ENCODE results near the gene B4GALT6. TPM values are rescaled to one million over a fixed set of nuclear protein-coding genes. Genes with fewer than 3 reads are reported as not detected.
A peak's percentile ranks its signal among the peaks of the same experiment; 100 is the strongest.

B4GALT6 gene
- total RNA-seq, 1 donor from 2014 or later: 3.4 TPM

DNA sequence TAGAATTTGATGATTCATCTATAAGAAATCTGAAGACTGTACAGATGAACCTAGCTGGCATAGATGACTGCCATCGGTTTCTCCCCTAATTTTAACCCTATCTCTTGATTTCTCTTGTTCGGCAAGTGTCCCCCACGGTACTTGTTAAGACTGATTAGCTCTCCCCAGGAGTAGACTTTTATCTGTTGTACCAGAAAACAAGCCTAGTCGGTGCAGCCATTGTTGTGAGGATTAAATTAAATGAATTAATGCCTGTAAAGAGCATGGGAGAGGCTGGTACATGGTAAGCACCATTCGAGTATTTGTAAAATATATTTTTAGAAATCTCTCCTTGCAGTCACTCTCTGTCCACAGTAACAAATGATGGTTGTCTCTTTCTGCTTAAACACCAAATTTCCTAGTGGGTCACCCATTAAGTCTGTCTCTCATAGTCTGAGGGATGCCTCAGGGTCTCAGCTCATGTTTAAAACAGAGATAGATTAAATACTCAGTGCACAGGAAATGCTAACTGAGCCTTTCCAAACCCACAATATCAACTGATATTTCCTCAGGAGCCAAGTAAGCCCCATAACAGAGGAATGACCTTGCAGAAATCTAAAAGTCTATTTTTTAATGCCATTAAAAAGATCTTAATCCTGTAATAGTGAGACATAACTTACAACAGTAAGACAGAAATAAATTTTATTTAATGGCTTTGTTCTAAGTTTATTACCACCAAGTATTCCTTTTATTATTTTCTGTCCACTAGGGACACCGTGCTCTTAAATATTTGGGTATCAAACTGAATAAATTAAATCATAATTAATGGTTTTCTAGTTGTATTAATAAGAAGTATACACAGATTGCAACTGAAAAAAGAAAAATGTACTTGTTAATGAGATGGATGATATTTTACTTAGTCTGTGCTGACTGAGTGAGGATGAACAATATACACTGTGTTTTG lies 2.9 kb upstream of the B4GALT6 start:
- no peak for DNase-seq

DNA sequence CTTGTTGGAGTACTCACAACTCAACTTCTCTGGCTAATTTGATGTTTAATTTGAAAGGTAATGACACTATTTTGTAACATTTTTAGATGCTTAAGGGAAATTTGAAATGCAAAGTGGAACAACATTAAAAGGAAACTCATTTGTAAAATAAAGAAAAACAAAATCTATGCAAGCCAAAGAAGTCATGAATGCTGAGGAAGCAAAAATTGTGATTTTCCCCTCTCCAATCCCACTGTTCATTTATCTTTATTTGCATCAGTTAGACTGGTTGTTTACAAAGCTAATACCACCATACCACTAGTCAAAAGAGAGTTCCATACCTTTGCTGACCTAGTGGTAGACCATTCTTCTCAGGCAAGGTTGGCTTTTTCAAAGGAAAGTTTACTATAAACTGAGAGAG lies 2.2 kb upstream of the B4GALT6 start:
- DNase-seq: no peak

DNA sequence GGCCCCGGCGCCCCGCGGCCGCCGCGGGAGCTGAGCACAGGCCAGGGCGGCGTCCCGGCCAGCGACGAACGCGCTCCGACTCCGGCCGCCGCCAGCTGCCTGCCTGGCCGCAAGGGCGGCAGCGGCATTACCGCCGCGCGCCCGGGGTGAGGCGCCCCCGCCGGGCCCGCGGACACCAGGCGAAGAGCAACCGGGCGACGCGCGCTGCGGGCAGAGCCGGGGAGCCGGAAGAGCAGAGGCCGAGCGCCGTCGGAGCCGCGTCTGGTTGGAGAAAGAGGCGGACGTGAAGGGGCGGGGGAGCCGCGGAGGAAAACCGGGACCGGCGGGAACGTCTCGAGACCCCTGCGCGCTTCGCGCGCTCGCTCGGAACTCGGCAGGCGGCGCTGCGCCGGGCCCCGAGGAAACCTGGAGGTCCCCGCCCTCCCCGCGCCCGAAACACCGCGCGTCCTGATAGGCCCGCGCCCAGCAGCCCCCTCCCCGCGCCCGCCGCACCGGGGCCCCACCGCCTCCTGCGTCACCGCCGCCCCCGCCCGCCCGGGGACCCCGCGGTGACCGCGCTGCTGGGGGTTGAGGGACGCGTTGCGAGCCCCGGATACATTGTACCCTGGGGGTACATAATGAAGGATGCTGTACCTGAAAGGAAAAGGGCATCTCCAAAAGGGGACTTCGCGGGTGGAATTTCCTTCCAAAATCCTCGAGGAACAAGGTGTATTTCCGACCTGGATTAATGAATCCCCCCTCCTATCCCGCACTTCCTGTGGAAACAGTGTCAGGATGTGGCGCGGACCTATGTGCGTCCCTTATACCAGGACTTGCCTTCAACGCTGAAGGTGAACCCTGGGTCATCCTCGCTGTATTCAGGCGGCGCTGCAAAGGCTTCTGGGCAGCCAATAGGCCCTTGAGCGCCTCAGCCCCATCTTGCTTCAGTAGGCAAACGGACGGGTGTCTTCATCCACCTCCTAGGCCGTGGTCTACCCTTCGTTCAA lies 1.0 kb upstream of the B4GALT6 start:
- peak; percentile 84 for DNase-seq

DNA sequence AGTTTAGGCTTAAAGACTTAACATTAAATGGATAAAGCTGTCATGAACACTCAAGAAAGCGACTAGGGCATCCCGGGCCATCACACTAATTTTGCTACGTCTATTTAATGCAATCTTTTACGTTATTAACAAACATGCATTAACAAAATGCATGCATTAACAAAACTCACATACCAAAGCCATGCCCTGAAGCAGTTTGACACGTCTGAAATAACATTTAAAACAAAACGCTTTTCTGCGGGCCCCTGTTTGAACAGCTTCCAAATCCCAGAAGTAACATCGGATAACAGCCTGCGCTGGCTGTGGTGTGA lies 458 bp downstream of the B4GALT6 start:
- DNase-seq: no peak

DNA sequence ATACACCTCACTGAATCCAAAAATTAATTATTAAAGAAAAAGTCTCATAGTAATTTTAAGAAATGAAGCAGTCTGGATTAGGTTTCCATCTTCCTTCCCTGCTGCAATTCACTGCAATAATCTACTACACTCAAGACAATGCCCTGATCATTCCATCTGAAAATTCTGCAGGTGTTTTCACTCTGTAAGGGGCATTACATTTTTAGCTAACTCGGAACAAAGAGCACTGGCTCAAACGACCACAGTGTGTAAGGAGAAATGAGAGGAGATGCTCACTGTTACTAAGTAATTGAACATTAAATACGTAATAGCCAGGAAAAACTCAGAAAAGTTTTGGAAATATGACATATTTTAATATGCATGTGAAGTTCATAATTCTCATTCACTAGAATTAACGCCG lies 1.3 kb downstream of the B4GALT6 start:
- no peak for DNase-seq

DNA sequence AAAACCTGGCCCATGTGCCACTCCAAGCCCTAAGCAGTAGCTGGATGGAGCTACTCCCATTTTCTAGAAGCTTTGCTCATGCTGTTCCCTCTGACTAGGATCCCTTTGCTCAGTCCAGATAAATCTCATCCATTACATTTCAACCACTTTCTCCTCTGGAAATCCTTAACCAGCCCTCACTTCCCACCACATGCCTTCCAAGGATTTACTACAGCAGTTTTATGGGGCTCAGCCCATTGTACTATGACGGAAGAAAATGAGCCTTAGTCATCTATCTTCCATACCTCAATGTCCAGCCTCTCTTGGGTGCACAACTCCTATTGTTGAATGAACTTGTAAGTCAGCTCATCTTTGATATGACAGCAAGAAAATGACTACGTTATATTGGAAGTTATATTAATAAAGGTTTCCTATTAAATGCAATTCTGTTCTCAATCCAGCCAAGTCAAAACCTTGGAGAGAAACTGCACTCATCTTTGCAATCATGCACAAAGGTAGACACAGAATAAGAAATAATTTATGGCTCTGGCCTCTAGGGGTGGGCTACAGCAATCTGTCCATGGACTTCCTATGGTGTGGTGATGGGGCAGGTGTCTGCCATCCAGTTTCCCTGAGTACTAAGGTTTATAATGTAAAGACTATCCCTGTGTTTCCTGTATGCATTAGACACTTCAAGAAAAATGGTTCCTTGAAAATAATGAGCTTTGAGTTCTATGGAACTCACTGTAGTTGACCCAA lies 3.4 kb downstream of the B4GALT6 start:
- DNase-seq: peak; percentile 43

DNA sequence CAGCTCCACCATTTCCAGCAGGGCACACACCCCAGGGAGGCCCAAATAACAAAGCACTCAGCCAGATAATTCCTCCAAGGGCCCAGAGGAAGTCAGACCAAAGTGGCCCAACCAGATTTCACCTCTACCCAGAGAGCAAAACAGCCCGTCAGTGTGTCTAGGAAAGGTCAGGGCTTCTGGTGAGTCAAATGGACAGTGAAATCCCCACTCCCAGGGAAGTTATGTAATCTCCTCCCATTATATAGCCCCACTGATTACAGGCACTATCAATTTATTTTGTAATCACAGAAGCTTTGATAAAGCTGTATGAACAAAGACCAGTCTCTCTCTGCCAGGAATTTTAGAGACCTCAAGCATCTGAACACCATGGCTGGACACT lies 4.0 kb downstream of the B4GALT6 start:
- DNase-seq: peak; percentile 46

DNA sequence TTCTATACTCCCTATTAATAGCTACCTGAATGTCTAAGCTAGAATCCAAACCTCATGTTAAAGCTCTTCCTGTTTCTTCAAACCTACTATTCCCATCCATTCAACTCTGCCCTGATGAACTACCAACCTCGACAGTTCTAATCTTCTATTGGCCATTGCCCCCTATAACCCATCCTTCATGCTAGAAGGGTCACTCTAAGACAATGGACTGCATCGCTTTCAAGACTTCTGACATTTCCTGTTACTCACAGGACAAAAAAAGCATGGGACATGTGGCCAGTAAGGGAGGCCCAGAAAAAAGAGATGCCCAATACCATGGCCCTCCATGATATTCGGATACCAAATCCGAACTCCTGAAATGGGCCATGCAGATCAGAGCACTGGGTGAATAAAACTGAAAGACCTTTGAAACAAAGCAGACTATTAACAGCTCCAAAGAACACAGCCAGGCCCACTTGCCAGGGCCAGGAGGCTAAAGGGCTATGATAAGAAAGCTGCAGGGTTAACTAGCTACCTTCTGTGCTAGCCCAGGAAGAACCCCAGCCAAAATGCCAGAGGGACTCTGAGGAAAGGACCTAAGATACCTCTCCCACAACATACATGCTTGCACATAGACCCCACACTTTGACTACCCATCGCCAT lies 4.5 kb downstream of the B4GALT6 start:
- DNase-seq: peak; percentile 64

DNA sequence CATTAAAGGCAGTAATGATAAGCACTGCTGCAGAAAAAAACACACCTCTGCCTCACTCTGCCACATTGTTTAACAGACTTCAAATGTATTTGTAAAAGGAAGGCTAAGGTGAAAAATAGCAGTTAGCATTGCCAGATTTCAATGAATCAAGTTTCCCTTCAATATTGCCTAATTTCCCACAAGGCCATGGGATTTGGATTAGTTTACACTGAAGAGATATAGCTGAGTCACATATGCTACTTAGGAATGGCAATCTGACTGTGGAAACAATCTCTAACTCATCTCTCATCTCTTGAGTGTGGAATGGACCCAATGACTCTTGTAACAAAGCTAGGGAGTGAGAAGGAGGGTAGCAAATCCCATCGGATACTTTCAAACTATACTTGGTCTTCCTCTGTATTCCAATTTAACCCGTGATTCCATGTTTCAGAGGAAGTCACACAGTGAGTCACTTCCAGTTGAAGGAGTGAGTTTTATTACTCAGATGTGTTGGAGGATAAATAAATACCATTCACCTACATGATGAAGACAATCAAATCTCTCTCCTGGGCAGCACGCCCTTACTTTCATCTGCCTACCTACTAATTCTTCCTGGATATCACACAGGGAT lies 5.1 kb downstream of the B4GALT6 start:
- DNase-seq: peak; percentile 80

DNA sequence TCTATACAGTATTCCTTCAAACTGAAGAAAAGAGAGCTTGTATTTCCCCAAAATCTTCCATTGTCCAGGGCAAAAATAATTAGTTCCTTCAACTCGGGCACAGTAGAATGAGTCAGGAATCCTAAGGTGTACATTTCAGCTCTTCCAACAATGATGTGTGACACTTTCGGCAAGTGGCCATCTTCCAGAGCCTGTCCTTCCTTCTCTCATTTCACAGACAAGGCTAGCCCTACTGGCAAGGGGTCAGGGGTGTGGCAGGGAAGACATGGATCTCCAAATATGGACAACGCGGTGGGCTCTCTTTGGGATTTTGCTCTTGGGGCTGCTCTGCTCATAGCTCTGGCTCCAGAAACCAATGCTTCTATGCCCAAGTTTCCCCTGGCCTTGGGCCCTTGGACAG lies 6.0 kb downstream of the B4GALT6 start:
- DNase-seq: no peak

DNA sequence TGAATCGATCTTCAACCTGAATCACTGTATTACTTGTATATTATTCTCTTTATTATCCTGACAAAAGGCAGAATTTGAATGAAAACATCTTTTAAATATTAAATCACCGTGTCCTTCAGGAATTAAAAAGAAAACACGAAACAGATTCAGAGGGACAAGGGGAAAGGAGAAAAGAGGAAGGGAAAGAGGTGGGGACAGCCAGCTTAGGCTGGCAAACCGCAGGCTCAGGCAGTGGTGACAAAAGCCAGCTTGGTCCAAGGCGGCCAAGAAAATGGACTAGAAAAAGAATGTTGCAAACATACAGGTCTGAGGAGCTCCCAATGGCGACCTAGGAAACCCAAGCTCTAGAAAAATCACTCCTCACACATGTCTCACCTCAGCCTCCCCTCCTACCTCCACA lies 6.8 kb downstream of the B4GALT6 start:
- no peak for DNase-seq

DNA sequence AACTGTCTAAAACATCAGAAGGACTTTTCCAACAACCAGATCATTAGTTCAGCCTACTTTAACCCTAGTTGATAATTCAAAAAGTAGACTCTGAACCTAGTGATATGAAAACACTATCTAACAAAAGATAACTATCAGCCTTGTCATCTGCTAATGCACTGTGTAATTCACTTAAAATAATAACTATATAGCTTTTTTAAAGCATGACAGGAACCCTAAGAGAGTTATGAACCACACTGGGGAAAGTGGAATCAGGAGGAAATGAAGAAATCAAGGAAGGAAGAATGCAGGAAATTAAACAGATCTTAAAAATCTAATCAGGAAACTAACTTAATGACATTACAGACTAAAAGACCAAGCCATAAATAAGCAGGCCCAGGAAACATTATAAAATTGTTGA lies 9.0 kb downstream of the B4GALT6 start:
- no peak for DNase-seq

DNA sequence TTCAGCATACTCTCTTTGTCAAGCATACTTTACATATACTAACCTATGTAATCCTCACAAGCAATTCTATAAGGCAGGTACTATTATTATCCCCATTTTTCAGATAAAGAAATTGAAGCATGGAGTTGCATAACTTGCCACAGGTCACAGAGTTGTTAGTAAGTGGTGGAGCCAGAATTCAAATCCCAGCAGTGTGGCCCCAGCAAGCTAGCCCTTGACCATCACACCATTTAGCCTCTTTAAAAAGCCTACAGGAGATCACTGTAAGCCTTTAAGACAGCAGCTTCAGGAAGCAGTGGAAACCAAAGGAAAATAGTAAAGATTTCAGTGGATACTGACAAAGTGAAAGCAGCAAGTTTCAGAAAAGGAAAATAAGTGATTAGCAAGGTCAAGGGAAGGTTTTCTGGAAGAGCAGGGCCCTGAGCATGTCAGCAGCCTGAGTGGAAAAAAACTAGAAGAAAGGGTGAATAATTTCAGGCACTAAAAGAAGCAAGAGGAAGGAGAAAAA lies 11.7 kb downstream of the B4GALT6 start:
- DNase-seq: no peak

DNA sequence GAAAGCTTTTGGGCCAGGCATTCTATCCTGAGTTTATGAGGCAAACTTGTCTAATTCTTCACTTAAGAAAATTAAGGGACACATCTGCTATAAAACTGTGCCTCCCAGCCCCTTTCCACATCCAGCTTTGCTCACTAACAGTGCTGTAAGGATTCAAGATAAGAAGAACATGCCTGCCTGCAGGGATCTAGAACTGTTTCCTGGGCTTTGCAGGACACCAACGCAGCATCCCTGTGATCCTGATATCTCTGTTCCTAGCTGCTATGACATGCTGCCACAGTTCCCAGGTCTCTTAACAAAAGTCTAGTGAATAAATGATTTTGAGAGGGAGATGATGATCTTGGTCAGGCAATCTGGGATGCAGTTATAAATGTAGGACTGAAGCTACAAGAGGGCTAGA lies 12.4 kb downstream of the B4GALT6 start:
- DNase-seq: no peak

DNA sequence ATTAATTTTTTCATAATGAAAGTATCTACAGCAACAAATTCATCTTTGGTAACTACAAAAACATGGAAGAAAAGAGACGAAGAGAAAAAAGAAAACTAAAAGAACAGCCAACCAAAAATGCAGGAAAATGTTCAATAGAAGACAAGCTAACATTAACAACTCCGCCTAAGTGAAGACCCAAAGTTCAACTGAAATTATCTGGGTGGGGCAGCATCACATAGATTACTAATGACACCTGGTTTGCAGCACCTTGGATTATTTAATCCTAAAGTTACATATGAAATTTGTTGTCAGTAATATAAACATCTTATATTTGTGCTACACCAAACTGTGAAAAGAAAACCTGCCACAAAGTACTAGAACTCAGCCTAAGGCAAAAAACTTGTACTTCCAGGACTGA lies 14.8 kb downstream of the B4GALT6 start:
- DNase-seq: no peak

DNA sequence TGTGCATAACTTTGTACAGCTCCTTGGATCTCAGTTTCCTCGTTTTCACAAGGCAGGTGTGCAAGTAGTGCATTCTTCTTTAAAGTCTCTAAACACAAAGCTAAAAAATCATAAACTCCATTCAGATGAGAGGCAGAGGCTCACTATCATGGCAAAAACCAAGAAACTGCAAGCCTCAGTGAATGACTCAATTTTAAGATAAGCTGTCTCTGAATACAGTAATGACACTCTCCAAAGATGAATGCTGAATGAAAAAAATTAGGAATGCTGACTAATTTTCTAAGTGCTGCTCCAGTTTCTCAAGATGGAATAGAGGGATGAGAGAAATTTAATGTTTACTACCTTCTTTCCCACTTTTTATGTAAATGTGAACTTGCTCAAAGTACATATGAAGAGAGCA lies 17.2 kb downstream of the B4GALT6 start:
- no peak for DNase-seq

DNA sequence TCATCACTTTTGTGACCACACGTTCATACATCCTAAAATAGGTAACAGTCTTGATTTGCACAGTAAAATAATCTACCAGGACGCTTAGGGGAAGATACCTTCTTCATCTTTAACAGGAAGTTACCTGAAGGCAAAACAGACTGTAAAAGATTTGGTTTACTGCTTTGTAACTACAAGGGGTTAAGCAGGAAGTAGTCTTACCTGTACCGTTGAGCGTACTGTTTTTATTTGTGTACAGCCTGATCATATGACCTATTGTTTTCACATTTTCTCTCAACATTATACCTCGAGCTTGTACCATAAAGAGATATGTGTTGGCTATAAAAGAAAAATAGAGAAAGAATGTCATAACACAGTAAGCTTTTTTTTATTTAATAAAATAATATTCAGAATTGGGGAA lies 18.3 kb downstream of the B4GALT6 start:
- no peak for DNase-seq

DNA sequence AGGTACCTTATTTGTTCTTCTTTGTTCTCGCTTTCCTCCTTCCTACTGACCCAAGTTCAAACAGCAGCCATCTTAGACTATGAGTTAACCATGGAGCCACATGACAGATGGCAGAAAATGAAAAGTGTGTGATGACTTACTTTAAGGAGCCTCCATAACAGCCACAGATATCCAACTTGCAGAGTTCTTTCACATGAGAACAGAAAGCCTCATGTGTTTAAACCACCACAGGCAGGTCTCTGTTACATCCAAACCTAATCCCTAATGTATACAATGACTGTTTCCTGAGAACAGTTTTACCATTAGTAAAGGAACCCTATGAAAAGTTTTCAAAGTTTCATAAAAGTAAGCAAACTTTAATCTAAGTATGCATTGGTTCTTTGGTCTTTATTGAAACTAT lies 20.3 kb downstream of the B4GALT6 start:
- no peak for DNase-seq

DNA sequence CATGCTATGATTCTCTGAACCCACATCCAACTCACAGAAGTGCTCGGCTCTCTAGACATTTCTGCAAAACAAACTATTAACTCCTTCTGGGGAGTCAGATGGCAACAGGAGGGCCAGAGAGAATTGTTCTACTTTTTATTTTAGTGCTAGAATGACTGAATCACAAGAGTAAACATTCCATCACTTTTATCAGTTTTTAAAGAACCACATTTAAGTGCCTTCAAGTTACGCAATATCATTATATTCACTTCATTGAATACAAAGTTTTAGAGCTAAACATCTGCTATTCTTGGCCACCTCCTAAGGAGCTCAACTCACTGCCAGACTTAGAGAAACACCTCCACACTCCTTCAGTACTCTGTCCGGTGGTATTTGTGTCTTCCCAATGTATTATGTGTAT lies 22.4 kb downstream of the B4GALT6 start:
- no peak for DNase-seq

DNA sequence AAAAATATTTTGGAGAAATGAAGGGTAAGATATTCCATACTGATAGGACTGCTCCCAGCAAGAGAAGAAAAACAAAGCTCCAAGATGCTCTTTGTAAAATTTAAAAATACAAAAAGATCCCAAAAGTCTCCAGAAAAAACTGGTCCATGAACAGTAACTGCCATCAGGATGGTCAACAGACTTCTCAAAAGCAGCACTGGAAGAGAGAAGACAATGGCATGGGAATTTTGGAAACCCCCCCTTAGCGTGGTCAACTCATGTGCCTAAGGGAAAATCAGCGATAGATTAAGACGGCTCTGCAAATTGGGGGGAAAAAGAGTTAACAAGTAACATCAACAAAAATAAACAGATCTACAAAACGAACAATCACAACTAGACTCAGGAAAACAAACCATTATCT lies 23.6 kb downstream of the B4GALT6 start:
- DNase-seq: no peak

DNA sequence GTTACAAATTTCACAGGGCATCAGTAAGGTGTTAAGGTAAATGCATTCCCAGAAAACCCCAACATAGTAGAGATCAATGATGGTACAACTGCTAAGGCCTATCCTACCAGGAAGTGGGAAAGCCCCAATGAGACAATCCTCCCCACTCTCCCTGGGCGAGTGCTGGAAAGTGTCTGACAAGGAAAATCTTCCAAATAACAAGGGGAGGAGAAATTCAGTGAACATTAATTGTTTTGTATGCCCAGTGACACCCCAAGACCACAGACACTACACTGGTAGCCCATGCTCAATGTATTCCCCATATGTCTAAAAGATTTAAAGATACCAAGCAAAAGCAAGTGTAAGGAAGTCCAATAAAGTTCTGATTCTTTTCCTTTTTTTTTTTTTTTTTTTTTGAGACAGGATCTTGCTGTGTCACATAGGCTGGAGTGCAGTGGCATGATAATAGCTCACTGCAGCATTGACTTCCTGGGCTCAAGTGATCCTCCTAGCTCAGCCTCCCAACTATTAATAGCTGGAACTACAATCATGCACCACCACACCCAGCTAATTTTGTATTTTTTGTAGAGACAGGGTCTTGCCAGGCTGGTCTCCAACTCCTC lies 24.7 kb downstream of the B4GALT6 start:
- no peak for DNase-seq
